HG03196 (cell line): ENCODE results near the gene DAB1.

Source experiments
- ATAC-seq: cut with Tn5 transposase; IDR thresholded peaks from one replicate; pipeline ENCODE4 v1.9.1; 2021; ENCODE audit not compliant: unreplicated experiment

The DAB1 gene

DNA sequence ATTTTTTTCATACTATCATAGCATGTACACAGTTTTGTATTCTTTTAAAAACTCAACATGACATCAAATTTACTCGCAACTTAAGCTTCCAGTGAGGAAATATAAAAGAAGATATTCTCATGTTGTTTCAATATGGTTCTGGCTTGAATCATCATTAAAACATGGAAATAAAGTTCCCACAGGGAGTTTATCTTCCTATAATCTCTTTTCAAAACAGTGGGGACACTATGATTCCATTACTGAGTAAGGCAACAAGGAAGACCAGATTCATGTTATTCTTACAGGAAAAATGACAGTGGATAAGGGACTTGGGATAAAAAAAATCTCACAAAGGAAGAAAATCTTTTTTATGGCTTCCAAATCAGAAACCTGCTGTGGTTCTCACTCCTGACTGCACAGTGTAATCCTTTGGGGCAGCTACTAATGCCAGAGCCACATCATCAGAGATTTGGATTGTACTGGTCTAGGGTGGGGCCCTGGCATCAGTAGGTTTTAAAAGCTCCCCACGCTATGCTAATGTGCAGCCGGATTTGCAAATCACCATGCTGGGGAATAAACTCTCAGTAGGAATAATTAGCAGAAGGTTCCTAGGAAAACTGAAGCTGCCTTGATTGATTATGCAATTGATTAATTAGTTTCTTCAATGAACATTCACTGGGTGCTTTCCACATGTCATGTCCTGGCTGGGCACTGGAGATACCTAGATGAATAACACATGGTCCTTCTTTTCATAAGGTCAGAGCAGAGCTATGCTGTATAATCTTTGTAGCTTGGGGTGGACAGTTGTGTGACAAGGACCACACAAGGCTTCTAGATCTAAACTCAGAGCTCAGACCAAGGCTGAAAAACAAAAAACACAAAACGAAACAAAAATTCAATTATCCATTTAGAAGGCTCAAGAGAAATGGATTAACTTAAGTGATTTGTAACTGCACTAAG, 386.9 kb downstream of the DAB1 start:
- no peak for ATAC-seq

DNA sequence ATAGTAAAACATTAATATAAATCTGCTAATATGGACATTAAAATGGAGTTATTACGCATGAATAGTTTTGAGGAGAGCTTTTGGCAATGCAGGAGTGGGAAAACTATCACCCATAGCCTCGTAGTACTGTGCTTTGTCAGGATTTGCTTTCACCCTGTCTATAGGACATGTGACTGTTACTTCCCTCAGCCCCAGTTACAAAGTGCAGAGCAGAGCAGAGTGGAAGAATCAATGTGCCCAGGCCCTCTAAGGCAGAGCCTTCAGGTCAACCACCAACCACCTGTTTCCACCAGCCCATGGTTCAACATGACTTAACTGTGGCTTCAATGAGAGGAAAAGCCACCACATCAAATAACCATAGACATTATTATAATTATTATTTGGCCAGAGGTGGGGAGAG, 389.1 kb downstream of the DAB1 start:
- ATAC-seq, result no peak

DNA sequence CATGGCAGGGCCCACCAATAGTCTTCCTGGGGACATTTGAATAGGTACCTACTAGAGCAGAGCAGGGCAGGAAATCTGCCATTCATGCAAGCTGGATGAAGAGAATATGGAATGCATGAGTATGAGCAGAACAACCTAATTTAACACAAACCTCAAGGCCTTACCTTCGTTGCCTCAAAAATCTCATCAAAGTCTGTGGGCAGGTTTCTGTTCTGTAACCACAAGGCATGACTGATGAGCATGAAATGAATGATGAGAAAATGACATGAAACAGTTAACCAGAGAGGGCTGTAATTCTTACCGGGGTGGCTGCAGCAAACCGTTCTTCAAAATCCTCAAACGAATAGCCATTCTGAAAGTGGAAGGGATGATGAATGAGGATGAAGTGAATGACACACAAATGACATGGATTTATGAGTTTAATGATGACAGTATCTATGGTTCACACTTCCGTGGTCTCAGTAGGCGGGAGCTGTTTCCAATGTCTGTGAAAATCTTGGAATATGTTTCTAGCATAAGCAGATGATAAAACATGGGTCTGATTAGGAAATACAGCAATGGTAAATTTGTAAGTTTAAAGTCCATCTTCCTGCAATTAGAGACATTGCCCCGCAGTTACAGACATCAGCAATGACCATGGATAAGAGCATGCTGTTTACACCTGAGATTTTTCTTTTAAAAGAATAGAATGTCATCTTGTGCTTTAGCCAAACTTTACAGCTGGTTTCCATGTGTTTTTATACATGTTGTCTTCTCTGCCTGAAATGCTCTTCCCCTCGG, 390.4 kb downstream of the DAB1 start:
- no peak for ATAC-seq

DNA sequence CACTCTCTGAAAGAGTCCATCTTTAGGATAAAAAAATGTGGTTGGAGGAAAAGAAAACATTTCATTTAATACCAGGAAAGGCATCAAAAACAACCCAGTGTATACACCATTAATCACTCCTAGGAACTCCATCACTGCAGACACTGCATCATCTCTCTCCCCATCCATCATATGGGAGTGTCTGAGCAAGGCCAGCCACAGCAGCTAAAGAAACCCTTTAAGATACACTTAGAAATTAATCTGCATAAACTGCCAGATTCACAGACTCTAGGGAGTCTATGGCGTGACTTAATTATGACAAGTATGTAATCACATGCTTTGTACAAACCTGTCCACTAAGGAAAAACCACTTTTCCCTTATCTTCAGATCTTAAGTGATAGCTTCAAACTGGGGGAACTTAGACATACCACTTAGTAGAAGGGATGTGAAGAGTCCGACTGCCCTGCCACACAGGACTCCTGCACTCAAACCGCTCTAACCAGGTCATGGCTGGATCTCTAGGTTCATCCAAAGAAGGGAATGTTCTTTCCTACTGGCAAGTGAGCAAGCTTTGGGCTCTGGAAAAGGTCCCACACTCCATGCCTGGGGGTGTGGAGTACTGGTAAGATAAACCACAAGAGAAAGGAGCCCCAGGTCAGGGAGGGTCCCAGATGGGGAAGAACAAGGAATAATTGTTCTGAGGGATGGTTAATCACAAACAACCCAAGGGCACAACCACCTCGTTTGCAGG, 397.1 kb downstream of the DAB1 start:
- no peak for ATAC-seq

DNA sequence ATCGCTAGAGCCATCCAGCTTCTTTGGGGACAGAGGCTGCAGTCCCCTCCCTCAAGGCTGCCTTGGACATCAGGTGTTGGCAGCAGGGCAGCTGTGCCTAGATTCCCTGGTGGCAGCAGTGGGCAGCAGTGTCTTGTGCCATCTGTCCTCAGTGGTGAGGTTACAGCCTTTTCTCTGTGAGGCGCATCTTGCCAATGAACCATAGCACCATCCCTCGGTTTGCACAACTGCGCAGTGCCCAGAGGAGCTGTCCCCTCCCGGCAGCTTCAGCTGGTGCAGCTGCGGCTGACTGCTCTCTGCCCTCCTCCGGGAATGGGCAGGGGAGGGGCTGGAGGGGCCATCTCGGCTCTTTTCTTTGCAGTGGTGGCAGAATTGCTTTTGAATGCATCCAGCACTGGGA, 399.0 kb downstream of the DAB1 start:
- ATAC-seq, result no peak

DNA sequence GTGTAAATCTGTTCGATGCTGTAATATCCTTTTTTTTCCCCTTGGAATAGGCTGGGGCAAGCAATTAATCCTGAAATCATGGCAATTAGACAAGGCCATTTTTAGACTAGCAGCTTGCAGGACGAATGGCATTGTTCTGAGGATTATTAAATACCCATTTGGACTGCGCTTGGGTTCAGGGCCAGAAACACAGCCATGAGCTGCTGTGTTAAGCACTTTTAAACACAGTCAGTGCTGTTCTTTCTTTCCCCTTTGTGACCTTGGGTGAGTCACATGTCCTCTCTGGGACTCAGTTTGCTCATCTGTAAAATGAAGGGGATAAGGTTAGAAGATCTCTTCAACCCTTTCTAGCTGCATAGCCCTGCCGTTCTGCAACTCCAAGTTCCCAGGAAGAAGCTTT, 399.4 kb downstream of the DAB1 start:
- ATAC-seq, result no peak

DNA sequence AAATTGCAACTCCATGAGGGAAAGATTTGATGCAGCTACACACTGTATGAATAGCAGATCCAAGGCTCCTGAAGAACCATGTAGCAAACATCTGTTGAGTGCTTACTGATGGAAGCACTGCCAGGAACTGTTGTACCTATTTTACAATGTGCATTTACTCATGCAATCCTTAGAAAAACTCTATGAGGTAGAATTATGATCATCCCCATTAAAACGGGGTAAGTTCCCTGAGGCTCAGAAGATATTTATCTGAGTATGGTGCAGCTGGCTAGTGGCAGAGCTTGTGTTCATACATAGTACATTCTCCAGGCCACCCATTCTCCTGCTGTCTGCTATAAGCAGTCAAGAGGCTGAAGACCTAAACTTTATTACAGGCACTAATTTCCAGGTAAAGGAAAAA, 403.6 kb downstream of the DAB1 start:
- no peak for ATAC-seq

DNA sequence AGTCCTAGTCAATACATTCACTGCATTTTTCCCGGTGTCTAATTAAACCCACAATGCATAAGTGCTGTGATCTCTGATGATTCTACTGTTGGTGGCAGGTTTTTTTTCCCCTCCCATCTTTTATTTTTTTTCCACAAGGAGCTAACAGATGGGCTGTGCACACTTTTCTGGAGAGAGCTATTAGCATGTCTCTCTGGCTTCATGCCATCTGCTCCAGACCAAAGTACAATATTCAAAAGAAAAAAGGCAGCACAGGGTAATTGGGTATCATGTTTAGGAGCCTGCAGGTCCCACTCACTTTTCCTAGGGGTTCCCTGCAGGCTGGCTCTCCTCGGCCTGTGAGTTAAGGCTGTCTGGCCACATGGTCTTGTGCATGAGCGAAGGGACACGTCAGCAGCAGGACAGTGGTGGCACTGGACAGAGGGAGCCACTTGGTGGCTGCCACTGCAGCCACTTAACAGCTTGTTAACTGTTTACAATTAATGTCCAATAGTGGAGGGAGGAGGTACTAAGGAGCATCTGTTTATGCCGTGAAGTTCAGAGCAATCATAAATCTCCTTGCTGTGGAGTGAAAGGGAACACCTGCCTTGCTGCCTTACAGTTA, 404.5 kb downstream of the DAB1 start:
- ATAC-seq, result no peak

DNA sequence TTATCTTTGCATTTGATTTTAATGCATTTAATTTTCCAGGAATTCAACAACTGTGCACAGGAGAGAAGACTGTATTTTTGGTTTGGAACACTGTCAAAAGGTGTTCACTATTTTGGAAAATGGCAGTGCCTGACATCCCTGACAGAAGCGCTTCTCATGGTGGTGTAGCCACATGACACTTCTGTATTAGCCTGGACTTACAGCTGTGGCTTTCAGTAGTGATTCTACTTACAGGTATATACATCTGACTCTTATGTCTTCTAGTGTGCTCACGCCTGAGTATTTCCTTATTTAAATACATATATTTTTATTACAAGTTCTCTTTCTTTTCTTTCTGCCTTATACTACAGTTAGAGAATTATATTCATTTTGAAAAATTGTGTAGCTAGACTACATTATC, 405.7 kb downstream of the DAB1 start:
- ATAC-seq, result no peak

DNA sequence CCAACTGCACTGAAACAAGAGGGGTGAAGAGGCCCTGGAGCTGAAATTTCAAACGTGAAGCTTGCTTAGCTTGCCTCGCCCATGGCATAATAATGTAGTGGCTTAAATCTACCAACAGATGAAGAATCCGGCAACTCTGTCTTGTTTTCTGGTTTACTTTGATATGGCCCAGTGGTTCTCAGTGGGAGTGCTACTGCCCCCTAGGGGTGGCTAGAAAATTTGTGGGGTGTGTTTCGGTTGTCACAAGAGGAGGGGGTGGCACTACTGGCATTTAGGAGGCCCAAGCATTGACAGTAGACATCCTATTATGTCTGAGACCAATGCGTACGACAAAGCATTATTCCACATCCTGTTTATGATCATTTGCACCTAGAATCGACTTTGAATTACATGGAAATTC, 406.1 kb downstream of the DAB1 start:
- no peak for ATAC-seq

DNA sequence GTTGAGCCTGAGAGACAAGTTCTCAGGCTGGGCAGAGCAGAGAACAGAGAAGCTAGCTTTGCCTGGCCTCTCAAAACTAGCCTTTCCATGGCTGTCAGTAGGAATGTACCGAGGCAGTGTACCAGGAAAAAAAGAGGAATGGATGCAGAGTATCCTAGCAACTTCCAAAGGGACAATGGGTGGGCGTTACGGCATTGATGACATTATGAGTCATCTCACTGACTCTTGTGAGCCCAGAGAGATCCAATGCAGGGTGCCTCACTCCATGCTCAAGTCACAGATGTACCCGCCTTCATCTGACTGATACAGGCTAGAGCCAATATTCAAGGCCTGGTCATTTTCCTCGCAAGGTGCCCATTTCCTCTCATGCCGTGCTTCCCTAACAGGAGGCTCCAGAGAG, 406.7 kb downstream of the DAB1 start:
- no peak for ATAC-seq

DNA sequence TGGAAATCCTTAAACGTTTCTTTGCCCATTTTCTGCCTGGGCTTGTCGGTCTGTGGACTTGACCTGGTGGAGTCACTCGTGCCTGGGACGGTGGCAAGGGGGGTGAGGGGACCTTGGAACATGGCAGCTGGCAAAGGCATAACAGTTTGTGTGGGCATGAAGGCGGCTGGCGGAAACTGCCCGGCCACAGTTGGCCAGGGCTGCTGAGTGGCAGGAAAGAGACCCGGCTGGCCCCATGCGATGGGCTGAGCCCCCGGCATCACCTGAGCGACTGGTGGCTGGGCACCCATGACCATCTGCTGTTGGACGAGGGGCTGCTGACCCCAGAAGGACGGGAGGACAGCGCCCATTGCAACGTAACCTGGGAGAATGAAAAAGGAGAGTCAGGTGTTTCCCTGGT, 408.8 kb downstream of the DAB1 start:
- no peak for ATAC-seq

DNA sequence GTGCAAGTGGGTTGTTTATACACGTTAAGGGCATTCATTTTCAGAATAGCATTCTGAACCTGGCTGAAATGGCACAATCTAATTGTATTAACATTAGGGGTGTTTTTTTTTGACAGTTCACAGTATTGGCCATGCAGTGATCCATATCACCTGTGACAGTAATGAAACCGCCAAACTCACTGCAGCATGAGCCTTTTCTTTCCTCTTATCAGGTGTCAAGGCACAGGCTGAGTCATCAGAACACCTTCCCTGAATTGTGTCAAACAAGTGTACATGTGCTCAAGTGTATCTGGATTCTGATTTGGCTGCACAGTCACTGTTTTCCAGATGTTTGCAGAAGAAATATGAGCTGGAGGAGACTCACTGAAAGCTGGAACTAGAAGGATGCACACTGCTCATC, 410.3 kb downstream of the DAB1 start:
- no peak for ATAC-seq

DNA sequence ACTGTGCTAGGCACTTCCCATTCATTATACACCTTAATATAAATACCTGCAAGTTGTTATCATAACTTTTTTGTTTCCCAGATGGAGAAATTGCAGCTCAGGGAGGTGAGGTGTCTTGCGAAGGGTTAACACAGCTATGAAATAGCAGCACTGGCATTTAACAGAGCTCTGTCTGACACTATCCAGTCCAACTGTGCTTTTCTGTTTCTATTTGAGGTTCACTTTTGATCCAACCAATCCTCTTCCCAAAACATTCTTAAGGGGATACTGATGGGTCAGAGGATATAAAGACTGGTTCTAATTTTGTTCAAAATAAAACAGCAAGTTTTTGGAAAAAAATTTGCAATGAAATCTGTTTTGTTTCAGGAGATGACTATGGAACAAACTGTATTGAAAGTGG, 411.5 kb downstream of the DAB1 start:
- no peak for ATAC-seq

DNA sequence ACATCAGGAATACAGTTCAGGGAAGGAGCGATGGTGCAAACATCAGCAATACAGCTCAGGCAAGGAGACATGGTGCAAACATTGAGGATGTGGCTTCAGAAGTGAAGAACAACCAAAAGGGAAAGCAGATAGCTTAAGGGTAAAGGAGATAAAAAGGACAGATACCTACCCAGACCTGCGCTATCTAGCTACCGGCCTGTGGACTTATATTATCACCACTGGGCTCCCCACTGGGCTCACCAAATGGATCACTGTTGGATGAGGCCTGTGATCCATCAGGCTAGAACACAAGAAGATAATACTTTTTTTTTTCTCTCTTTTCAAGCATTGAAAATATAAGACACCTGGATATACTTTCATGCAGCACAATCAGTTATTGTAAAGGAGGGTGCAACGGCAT, 413.3 kb downstream of the DAB1 start:
- no peak for ATAC-seq

DNA sequence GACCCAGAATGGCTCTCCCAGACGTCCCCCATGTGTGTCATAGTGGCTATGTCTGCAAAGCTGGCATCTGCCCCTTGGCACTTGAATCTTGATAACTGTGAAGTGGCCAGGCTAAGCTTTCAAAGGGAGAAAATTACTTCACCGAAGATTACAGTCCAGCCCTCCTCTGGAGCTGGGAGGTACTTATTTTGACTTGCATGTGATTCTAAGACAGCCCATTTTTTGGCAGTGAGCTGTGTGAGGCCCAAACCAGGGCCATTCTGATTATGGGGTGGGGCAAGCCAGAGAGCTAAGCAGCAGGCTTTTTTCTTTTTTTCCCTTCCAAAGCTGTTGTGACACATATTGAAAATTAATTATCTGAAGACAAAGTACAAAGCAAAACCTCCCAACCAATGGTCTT, 415.9 kb downstream of the DAB1 start:
- ATAC-seq, result no peak

DNA sequence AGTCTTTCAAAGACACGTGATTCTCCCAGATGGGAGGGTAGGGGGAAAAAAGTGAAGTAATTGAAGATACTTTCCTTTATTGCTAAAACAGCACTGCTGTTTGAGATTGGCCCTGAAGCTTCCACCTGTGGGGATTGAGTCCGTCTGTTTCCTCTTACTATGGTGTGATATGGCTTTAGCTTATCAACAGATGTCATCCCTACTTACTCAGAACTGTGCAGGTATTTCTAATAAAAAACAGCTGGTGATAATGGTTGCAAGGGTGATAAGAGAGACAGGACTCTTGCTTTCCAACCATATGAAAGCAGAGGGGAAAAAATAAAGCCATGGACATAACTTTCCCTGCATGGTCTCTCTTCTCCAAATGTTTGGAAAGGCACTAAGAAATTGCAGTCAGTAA, 416.4 kb downstream of the DAB1 start:
- ATAC-seq, result no peak

DNA sequence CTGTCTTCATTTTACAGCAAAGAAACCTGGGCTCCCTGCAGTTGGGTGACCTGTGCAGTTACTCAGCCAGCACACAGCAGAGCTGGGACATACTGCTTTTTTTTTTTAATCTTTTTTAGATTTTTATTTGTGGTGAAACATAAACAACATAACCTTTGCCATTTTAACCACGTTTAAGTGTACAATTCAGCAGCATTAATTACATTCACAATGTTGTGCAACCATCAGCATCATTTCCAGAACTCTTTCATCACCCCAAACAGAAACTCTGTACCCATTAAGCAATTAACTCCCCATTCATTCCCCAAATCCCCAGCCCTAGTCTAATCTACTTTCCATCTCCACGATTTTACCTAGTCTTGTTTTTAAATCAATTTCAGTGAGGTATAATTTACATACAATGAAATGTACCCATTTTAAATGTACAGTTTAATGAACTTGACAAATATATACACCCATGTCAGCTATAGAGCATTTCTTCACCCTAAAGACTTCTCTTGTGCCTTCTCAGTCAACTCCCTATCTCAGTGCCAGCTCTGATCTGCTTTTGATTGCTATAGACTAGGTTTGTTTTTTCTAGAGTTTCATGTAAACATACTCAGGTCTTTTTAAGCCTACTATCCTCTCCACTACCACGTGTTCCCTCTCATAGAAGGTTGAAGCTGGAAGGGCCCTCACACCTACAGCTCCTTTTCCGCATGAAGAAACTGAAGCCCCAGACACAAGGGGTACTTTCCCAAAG, 420.3 kb downstream of the DAB1 start:
- no peak for ATAC-seq

DNA sequence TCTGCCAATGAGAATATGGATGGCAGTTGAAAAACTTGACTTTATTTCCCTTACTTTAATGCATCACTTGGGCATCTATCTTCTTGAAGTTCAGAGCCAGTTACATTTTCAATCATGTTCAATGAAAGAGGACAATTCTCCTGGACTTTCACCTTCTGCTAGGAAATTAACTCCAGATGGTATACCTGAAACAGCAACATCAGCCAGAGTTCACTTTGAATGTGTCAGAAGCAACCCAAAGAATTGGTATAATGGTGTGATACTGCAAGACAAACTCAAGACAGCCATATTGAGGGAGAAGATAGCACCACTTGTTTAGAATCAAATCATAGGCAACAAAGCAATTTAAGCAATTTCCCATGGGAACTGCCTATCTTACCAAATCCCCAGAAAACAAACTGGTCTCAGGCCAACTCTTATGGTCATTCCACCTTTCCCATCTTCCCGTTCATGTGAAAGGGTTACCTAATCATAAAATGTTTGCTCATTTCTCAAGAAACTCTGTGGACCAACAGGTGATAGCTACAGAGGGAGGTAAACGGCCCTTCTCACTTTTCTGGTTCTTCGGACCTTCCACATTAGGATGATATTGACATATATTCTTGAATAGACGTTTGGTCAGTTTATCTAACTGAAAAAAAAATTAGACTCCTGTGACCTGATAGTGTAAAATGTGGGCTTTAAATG, 428.3 kb downstream of the DAB1 start:
- no peak for ATAC-seq

DNA sequence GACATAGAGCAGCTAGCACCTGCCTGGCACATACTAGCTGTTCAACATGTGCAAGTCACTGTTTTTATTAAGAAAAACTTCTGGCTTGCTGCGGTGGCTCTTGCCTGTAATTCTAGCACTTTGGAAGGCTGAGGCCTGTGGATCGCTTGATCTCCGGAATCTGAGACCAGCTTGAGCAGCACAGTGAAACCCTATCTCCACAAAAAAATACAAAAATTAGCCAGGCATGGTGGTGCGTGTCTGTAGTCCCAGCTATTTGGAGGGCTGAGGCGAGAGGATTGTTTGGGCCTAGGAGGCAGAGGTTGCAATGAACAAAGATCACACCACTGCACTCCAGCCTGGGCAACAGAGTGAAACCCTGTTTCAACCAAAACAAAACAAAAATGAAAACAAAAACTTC, 430.4 kb downstream of the DAB1 start:
- no peak for ATAC-seq
